ENCODE data around the gene KIF5A.

DNA sequence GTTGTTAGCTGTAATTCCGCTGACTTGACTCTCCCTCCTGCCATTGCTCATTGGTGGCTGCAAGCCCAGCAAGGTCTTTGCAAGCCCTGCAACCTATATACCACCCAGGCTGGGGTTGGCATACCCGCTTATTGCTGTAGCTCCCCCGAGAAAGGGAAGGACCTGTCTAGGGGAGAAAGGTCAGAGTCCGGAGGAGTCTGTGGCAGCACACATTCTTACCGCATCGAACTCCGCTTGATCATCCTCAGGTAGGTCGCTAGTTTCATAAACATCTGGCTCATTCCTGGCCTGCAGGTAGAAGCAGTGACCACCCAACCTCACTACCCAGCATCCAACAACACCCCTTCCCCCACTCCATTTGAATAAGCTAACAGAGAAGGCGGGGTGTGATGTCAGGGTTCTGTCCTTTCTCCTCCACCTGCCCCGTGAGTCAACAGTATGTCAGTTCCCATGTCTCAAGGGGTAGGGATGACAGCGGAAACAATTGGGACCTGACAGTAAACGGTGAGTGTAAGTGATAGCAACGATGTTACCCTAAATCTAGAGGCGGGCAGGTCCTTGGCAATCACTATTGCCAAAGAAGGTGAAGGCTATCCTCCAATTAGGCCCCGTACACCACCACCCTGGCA, 3.9 kb upstream of the KIF5A start:
- TF ChIP-seq POLR2A (IDR thresholded peaks at IDR 0.05; ENCODE audit: low read depth, low read length) (no peak), POLR2AphosphoS5 (IDR thresholded peaks at IDR 0.05; ENCODE audit: low read depth, low read length) (no peak)

Data from GM12892 (cell line).